Stimulated activated CD8-positive, alpha-beta memory T cell treated with anti-CD3 and anti-CD28 coated beads, Interleukin-15, amount 100 ng/mL, for 1 hour (primary cell): ENCODE results near the gene TOR1A.
"Not testable (repeated sequence)": the region's sequence is repeated elsewhere in the genome, so short reads cannot be mapped to it uniquely, and the experiment has no call there.

Experiments
- DNase-seq: peaks from one replicate; pipeline ENCODE4 v3.0.0-alpha.2; 2020; ENCODE audit warnings: low read depth

The TOR1A gene

DNA sequence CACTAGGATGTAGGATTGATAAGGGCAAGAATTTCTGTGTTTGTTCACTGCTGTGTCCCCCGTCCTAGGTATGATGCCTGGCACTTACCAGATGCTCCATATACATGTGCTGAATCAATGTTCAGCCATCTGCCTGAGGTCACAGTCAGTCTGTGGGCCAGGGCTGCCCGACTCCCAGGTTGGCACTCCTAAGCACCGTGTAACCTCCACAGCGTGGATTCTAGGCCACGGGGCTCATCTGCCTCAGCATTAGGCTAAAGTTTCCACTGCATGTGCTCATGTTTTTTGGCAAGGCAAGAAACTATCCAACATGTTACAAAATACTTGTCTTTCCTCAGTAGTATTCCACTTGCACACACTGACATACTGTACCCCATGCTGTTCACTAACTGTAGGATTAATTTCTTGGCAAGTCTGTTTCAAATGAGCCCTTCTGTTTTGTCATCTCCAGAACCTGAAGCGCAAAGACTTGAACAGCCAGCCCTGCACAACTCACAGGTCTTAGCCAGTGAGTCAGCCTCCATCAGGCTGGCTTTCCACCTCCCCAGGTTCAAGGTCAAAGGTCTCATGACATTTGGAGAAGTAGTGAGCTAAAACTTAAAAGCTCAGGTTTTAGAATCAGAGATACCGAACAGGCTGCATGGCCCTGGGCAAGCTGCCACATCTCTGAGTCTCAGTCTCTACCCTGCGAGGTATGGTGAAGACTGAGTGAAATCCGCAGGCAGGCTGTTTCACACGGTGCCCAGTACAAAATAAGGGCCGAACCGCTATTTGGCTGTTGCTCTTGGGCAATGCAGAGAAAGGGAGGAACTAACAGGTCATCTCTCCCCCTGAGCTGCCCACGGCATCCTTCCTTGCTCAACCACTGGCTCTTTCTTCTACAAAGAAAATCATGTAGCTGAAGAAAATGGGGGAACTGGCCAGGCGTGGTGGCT is 7.2 kb downstream of the TOR1A start:
- no peak for DNase-seq

DNA sequence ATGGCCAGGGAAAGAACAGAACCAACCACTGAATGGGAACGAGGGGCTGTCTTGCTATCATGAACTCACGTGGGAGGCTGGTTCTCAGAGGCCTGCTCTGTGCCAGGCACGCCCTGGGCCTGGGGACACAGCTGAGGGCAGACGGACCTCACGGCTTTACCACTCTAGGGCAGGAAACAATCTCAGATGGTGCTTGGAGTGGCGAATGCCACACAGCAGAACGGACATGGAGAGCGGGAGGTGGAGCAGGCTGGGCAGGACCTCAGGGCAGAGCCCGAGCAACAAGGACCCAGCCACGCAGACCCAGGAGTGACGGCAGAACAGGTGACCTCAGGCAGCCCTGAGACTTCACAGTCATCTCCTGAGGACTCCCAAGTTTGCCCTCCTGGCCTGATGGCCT is 8.7 kb downstream of the TOR1A start:
- no peak for DNase-seq

DNA sequence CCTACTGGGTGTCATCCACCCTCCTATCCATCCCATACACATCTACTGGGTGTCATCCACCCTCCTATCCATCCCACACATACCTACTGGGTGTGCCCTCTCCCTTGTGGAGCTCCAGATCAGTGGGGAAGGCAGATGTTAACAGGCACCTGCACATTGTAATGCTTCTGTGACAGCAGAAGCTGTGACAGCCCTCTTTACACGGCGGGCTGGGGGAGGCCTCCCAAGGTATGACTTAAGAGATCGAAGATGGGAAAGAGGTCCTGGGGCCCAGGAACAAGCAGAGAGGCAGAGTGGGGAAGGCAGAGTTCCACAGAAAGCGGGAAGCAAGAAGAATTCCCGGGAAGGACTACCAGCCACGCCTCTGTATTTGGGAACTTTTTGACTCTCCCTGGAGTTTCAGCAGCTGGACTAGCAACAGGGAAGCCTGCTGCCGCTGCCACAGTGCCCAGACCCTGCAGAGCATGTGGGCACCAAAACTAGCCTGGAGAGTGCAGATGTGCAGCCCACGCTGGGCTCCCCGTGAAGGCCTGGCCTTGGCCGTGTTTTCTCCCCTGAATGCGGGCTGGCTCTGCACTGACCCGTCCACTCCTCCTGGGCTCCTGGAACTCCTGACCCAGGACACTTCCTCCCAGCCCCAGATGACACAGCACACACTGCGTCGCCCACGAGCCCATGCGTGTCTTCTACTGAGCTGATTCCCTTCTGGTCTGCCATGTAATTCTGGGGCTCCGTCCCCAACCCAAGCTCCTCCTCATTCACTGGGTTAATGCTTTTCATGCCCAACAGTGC is 9.3 kb downstream of the TOR1A start:
- no peak for DNase-seq

DNA sequence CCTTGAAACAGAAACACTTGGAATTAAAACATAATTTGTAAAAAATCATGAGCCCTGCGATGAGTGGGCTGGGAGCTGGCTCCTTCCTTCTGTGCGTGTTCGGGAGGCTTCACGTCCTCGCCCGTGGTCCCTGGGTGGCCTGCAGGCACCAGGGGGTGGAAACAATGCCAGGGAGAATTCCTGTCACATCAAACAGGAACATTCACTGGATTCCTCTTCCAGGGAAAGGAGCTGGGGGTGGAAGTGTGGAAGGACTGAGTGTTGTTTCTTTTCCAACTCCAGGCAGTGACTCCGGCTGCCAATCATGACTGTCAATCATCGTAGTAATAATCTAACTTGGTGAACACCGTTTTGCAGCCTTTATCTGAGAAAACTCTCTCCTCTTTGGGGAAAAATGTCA is 10.3 kb downstream of the TOR1A start:
- no peak for DNase-seq

DNA sequence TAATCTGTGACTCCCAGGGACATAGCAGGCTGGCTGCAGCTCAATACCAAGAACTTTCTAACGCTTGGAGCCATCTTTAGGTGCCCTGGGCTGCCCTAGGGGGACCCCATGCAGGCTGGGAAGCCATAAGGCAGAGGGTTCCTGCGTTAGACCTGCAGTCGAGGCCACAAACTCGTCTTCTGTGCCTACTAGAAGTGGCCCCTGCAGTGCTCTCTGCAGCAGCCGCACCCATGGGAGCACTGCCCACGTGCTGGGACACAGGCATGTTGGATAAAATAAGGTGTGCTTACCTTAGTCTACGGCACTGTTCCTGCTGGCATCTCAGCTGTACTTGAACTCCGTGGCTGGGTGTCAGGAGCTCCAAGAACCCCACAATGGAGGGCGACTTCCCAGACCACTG is 11.6 kb downstream of the TOR1A start:
- no peak for DNase-seq

DNA sequence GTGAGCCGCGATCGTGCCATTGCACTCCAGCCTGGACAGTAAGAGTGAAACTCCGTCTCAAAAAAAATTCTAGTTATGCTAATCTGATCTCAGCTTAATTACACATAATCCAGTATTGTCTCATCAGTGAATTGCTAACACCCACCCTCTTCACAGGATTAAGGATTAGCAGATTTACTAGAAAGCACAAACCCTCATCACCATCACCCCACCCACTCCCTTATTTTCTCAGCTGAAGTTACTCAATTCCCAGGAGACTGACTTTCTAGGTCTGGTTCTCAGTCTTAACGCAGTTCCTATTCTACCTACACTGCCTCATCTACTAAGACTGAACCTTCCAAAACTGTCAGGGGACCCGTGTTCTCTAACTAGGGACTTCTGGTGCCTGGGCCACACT is 12.0 kb downstream of the TOR1A start:
- no peak for DNase-seq

DNA sequence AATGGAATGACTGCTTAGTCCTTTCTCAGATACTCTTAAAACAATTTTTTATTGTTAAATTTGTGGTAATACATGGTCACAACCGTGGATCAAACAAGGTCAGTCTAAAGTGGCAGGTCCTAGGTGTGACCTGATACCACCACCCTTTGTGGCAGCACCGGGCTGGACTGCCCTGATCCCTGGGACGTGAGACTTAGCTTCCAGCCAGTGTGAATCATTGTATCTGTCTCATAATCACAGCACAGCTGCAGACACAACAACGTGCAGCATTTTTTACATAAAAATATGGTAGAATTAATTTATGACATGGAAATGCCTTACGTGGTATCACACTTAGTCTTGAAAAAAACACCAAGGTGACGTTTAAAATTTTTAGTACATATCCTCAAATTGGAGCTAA is 13.1 kb downstream of the TOR1A start:
- no peak for DNase-seq

DNA sequence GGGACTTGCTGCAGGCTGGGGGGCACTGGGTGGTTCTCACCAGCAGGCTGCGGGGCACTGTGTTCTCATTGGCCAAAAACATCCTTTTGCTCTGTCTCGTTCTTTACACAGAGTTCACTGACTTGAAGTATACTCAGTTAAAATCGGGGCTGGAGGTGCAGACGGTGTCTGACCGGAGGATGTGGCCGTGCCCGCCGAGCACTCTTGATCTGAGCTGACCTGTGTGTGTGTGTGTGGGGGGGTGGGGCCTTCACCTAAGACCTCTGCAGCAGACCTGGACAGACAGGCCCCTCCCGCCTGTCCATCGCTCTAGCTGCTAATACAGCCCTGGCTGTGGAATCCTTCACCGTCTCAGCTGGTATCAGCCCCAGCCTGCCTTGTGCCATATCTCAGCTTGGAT is 13.8 kb downstream of the TOR1A start:
- no peak for DNase-seq

DNA sequence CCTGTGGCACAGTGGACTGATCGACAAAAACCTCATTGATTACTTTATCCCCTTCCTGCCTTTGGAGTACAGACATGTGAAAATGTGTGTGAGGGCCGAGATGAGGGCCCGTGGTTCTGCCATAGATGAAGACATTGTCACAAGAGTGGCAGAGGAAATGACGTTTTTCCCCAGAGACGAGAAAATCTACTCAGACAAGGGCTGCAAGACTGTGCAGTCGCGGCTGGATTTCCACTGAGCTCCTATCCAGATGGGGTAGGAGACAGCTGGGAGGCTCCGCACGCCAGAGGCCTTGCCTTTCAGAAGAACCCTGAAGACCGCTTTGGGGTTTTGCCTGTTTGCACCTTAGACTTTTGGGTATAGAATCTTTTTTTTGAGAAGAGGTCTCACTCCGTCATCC is 14.6 kb downstream of the TOR1A start:
- no peak for DNase-seq

DNA sequence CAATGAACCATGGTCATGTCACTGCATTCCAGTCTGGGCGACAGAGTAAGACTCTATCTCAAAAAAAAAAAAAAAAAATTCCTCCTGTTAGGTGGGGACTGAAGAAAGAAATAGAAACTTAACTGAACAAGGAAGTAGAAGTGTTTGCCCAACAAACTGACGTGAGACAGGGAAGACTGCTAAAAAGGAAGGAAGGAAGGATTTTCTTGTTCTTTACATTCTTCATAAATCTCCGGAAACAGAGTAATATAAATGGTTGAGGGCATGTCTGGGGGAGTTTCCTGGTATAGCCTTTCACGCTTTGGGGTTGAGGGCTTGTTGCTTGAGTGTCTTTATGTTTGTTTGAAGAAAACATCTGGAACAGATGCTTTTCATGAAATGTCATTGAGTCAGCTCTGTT is 17.9 kb downstream of the TOR1A start:
- no peak for DNase-seq

DNA sequence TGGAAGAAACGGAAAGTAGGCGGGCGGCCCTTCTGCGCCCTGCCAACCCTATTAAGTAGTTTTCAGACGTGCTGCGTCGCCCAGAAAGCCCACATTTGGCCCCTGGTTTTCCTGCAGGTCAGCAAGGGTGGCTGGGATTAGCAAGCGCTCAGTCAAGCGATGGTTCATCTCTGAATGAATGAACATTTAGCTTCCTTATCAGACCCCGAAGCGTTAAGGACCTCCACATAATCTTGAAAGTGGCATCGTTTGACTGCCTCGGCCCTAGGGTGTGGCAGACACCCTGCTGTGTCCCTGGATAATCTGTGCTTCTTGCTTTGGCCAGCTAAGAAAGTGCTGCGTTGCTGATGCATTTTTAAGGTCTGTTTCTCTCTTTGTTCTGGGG is 20.3 kb downstream of the TOR1A start:
- no peak for DNase-seq

DNA sequence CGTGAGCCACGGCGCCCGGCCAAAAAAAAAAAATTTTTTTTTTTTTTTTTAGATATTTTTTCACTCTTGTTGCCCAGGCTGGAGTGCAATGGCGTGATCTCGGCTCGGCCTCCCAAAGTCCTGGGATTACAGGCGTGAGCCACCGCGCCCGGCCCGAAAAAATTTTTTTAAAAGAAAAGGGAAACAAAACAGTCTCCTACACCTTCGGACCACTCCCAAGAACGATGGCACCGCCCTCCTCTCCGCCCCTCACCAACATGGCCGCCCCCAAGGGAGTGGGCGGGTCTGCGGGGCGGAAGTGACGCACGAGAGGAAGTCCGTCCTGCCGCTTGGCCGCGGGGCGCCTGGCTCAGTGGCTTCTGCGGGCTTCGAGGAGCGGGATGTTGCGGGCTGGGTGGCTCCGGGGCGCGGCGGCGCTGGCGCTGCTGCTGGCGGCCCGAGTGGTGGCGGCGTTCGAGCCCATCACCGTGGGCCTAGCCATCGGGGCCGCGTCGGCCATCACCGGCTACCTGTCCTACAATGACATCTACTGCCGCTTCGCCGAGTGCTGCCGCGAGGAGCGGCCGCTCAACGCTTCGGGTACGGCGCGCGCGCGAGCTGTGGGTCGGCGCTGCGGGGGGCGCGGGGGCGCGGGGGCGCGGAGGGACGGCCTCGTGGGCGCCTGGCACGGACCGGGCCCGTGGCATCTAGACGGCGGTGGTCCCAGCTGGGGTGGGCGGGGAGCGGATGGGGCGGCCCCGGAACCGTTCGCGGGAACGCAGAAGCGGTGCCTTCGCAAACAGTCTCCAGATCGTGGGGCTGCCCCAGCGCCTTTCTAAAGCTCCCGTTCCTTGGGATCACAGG is 20.9 kb downstream of the TOR1A start, which contains the start of gene TOR1B:
TSS of gene TOR1B (plus strand) at position 352 of the 843 bp plus-strand sequence. CDS start at position 381, 29 bp downstream.
- DNase-seq = peak; percentile 91

DNA sequence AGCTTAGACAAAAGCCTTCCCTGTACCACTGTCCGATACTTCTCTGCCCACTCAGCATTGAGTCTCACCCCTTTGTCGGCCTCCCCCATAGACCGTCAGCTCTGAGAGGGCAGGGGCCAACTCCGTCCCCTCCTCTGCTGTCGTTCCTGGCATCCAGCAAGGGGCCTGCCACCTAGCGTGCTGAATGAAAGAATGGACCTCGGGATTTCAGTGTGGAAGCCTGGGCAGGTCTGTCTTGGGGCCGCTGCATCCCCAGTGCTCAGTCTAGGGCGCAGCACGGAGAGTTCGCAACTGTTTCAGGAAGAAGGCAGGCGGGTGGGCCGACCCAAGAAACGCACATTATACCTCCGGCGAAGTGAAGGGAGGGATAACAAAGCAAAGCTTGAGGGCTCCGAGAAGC is 22.4 kb downstream of the TOR1A start:
- no peak for DNase-seq

DNA sequence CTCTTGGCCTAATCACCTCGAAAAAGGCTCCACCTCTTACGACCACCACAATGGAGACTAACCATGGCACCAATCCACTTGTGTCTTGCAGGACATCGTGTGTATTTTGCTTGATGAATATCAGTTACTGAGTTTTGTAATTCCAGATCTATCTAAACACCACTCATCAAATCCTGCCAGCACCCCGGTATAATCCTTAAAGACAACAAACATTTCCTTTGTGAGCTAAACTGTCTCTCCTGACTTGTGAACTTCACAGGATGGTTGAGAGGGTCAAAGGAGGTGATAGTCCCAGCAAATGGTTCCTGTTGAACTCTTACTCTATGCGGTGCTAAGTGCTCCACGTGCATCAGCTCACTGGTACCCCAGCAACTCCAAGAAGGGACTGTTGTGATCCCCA is 25.0 kb downstream of the TOR1A start:
- DNase-seq = no peak

DNA sequence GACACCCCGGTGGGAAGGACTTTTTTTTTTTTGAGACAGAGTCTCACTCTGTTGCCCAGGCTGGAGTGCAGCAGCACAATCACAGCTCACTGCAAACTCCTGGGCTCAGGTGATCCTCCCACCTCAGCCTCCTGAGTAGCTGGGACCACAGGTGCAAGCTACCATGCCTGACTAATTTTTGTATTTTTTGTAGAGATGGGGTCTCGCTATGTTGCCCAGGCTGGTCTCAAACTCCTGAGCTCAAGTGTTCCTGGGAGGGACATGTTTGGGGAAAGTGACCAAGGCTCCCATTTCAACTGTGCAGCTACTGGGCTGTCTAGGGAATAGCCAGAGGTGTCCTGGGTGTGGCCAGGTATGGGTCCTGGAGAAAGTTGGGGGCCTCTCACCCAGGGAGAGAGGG is 27.9 kb downstream of the TOR1A start:
- DNase-seq = not testable (repeated sequence)

DNA sequence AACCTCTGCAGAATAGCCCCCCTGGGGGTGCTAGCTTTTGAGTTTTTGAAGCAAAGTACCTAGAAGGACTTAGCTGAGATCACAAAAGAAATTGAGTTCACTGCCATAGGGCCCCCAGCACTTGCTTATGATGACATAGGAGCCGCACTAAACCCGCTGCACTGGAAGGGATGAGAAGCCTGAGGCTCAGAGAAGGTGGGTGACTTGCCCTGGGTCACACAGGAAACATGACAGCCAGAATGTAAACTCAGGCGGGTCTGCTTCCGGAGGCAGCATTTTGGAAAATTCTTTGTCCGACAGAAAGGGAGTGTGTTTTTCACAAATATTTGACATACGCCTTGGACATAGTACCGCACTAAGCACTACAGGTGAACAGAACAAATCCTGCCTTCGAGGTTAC is 29.4 kb downstream of the TOR1A start:
- DNase-seq = no peak

DNA sequence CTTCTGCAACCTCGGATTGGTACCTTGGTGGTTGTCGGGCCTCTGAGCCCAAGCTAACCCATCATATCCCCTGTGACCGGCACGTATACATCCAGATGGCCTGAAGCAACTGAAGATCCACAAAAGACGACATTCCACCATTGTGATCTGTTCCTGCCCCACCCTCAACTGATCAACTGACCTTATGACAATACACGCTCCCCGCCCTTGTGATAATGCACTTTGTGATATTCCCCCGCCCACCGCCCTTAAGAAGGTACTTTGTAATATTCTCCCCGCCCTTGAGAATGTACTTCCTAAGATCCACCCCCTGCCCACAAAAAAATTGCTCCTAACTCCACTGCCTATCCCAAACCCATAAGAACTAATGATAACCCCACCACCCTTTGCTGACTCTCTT is 37.5 kb downstream of the TOR1A start:
- no peak for DNase-seq

DNA sequence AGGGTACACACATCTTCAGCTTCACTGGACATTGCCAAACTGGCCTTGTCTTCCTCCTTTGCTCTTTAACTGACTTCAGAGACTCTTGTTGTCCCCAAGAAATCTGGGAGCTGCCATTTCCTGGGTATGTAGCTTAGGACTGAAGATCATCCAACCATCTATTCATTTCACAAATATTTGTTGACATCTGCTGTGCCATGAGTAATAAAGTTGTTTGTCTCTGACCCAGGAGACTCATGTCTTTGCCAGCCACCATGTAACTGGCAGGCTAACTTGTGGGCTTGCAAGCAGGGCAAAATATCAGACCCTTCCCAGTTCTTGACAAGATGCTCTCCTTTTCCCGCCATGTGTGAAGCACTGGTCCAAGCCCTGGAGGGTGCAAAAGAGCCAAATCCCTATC is 38.1 kb downstream of the TOR1A start:
- no peak for DNase-seq

DNA sequence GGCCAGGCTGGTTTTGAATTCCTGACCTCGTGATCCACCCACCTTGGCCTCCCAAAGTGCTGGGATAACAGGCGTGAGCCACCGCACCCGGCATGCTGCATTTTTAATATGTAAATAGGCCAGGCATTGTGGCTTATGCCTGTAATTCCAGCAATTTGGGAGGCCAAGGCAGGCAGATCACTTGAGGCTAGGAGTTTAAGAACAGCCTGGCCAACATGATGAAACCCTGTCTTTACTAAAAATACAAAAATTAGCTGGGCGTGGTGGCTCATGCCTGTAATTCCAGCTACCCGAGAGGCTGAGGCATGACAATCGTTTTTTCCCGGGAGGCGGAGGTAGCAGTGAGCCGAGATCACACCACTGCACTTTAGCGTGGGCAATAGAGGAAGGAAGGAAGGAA is 39.0 kb downstream of the TOR1A start:
- DNase-seq = not testable (repeated sequence)

DNA sequence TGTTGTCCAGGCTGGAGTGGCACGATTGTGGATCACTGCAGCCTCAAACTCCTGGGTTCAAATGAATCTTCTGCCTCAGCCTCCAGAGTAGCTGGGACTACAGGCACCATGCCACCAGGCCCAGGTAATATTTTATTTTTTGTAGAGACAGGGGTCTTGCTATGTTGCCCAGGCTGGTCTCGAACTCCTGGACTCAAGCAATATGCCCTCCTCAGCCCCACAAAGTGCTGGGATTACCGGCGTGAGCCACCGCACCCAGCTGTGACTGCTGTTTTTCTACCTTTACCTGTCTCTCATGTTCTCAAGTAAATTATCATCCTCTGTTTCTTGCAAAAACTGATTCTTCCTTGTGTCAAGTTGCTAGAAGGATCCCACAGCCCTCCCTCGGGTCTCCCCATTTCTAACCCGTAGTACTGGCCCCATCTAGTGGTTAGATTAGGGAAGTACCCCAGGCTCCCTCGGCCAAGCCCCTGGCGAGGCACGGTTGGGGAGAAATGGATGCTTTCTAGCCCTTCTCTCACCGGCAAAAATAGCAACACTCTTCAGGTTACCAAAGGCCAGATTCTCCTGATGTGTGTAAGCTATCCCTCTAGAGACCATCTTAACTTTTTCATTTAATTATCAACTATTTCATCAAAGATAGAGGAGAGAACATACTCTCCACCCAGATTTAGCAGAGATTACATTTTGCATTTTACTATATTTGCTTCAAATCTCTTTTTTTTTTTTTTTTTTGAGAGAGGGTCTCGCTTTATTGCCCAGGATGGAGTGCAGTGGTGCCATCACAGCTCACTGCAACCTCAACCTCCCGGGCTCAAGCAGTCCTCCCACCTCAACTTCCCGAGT is 40.2 kb downstream of the TOR1A start:
- DNase-seq = peak; percentile 62

DNA sequence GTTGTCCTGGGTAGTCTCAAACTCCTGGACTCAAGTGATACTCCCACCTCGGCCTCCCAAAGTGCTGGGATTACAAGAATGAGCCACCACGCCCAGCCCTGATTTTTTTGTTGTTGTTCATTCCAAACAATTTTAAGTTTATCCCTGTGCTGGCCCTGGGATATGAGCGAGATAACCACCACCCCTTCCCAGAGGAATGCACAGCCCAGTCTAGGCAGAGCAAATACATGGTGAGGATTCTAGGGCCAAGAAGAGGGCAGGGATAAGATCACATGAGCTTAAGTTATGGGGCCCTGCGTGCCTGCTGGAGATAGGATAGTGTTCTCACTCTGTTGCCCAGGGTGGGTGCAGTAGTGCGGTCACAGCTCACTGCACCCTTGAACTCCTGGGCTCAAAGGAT is 42.0 kb downstream of the TOR1A start:
- no peak for DNase-seq
